ENCODE data around the gene PPP1R1C.

DNA sequence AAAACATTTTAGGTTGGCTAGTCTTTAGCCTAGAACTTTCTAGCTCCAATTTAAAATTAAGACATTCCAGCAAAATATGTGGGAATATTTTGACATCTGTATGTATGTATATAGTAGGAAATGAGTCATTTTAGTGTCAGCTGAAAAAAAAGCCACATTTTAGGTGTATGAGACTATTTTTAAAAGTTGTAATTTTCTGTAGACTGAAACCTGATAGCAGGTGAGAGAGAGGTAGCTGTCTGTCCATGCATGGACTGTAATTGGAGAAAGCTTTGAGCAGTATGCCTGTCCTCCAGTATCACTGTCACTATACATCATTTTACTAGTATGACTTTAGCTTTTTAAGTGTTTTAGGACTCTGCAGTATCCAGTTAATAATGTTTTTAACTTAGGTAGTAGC is 26.1 kb upstream of the PPP1R1C start:
- TF ChIP-seq, protein P1, sequence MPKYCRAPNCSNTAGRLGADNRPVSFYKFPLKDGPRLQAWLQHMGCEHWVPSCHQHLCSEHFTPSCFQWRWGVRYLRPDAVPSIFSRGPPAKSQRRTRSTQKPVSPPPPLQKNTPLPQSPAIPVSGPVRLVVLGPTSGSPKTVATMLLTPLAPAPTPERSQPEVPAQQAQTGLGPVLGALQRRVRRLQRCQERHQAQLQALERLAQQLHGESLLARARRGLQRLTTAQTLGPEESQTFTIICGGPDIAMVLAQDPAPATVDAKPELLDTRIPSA (CRISPR knock-in tag; IDR thresholded peaks at IDR 0.05; ENCODE audit: borderline replicate concordance) = no peak
- TF ChIP-seq KDM5A (IDR thresholded peaks at IDR 0.05; ENCODE audit: borderline replicate concordance, low read length) (no peak), ATF7 (IDR thresholded peaks at IDR 0.05) (no peak), ATF7 (CRISPR knock-in tag; IDR thresholded peaks at IDR 0.05) (no peak), NCOR1 (IDR thresholded peaks at IDR 0.05; ENCODE audit: borderline replicate concordance, low read length) (no peak), FOXA1 (IDR thresholded peaks at IDR 0.05) (no peak), FOXA1 (CRISPR knock-in tag; IDR thresholded peaks at IDR 0.05) (no peak)
